ENCODE measurements around the gene PRND. TPM values are rescaled to one million over a fixed set of nuclear protein-coding genes. Genes with fewer than 3 reads are reported as not detected.

Gene PRND
- total and polyA plus RNA-seq, 2 experiments from 2014 or later: 0.10 TPM; not detected in 1

DNA sequence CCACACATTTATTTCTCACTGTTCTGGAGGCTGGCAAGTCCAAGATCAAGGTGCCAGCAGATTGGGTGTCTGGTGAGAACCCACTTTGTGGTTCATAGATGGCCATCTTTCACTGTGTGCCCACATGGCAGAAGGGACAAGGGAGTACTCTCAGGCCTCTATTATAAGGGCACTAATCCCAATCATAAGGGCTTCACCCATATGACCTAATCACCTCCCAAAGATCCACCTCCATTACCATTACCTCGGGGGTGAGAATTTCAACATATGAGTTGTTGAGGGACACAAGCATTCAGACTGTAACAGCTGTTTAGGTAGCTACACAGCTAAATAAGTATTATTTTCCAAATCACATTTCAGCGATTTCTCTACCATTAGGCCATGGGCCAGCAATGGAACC lies 2.5 kb upstream of the PRND start (continued):
- TF ChIP-seq, protein P1, sequence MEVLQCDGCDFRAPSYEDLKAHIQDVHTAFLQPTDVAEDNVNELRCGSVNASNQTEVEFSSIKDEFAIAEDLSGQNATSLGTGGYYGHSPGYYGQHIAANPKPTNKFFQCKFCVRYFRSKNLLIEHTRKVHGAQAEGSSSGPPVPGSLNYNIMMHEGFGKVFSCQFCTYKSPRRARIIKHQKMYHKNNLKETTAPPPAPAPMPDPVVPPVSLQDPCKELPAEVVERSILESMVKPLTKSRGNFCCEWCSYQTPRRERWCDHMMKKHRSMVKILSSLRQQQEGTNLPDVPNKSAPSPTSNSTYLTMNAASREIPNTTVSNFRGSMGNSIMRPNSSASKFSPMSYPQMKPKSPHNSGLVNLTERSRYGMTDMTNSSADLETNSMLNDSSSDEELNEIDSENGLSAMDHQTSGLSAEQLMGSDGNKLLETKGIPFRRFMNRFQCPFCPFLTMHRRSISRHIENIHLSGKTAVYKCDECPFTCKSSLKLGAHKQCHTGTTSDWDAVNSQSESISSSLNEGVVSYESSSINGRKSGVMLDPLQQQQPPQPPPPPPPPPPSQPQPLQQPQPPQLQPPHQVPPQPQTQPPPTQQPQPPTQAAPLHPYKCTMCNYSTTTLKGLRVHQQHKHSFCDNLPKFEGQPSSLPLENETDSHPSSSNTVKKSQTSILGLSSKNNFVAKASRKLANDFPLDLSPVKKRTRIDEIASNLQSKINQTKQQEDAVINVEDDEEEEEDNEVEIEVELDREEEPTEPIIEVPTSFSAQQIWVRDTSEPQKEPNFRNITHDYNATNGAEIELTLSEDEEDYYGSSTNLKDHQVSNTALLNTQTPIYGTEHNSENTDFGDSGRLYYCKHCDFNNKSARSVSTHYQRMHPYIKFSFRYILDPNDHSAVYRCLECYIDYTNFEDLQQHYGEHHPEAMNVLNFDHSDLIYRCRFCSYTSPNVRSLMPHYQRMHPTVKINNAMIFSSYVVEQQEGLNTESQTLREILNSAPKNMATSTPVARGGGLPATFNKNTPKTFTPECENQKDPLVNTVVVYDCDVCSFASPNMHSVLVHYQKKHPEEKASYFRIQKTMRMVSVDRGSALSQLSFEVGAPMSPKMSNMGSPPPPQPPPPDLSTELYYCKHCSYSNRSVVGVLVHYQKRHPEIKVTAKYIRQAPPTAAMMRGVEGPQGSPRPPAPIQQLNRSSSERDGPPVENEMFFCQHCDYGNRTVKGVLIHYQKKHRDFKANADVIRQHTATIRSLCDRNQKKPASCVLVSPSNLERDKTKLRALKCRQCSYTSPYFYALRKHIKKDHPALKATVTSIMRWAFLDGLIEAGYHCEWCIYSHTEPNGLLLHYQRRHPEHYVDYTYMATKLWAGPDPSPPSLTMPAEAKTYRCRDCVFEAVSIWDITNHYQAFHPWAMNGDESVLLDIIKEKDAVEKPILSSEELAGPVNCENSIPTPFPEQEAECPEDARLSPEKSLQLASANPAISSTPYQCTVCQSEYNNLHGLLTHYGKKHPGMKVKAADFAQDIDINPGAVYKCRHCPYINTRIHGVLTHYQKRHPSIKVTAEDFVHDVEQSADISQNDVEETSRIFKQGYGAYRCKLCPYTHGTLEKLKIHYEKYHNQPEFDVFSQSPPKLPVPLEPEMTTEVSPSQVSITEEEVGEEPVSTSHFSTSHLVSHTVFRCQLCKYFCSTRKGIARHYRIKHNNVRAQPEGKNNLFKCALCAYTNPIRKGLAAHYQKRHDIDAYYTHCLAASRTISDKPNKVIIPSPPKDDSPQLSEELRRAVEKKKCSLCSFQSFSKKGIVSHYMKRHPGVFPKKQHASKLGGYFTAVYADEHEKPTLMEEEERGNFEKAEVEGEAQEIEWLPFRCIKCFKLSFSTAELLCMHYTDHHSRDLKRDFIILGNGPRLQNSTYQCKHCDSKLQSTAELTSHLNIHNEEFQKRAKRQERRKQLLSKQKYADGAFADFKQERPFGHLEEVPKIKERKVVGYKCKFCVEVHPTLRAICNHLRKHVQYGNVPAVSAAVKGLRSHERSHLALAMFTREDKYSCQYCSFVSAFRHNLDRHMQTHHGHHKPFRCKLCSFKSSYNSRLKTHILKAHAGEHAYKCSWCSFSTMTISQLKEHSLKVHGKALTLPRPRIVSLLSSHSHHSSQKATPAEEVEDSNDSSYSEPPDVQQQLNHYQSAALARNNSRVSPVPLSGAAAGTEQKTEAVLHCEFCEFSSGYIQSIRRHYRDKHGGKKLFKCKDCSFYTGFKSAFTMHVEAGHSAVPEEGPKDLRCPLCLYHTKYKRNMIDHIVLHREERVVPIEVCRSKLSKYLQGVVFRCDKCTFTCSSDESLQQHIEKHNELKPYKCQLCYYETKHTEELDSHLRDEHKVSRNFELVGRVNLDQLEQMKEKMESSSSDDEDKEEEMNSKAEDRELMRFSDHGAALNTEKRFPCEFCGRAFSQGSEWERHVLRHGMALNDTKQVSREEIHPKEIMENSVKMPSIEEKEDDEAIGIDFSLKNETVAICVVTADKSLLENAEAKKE (CRISPR knock-in tag; IDR thresholded peaks at IDR 0.05): no peak
- no peak for TF ChIP-seq JUNB (IDR thresholded peaks at IDR 0.05; ENCODE audit: unreplicated experiment)
- no peak for TF ChIP-seq ZNF331 (CRISPR knock-in tag; IDR thresholded peaks at IDR 0.05; ENCODE audit: low read depth)
- no peak for TF ChIP-seq POLR2AphosphoS5 (IDR thresholded peaks at IDR 0.05; ENCODE audit: low read depth)
- TF ChIP-seq NANOG (IDR thresholded peaks at IDR 0.05; ENCODE audit: borderline replicate concordance): no peak
- TF ChIP-seq, protein P2, sequence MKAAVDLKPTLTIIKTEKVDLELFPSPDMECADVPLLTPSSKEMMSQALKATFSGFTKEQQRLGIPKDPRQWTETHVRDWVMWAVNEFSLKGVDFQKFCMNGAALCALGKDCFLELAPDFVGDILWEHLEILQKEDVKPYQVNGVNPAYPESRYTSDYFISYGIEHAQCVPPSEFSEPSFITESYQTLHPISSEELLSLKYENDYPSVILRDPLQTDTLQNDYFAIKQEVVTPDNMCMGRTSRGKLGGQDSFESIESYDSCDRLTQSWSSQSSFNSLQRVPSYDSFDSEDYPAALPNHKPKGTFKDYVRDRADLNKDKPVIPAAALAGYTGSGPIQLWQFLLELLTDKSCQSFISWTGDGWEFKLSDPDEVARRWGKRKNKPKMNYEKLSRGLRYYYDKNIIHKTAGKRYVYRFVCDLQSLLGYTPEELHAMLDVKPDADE (IDR thresholded peaks at IDR 0.05): no peak
- no peak for TF ChIP-seq ZNF114 (CRISPR knock-in tag; IDR thresholded peaks at IDR 0.05)
- TF ChIP-seq, protein P3, sequence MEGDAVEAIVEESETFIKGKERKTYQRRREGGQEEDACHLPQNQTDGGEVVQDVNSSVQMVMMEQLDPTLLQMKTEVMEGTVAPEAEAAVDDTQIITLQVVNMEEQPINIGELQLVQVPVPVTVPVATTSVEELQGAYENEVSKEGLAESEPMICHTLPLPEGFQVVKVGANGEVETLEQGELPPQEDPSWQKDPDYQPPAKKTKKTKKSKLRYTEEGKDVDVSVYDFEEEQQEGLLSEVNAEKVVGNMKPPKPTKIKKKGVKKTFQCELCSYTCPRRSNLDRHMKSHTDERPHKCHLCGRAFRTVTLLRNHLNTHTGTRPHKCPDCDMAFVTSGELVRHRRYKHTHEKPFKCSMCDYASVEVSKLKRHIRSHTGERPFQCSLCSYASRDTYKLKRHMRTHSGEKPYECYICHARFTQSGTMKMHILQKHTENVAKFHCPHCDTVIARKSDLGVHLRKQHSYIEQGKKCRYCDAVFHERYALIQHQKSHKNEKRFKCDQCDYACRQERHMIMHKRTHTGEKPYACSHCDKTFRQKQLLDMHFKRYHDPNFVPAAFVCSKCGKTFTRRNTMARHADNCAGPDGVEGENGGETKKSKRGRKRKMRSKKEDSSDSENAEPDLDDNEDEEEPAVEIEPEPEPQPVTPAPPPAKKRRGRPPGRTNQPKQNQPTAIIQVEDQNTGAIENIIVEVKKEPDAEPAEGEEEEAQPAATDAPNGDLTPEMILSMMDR (conservative IDR thresholded peaks at IDR 0.05; ENCODE audit: low read depth in 2 of 2): no peak
- TF ChIP-seq EZH2phosphoT487 (IDR thresholded peaks at IDR 0.05; ENCODE audit: unreplicated experiment): no peak
- TF ChIP-seq EZH2 (IDR thresholded peaks at IDR 0.05; ENCODE audit: low read depth, unreplicated experiment): no peak
